ENCODE data around the gene HEXD.

GRCh38 chr17:82440469-82440981 is 22.4 kb downstream of the HEXD start:
- TF ChIP-seq CTCF (IDR thresholded peaks at IDR 0.05) (no peak), POLR2AphosphoS5 (IDR thresholded peaks at IDR 0.05; ENCODE audit: insufficient read depth in 1 of 2, low read depth in 1 of 2) (no peak), POLR2A (IDR thresholded peaks at IDR 0.05) (no peak)

All from vagina (tissue), 2 donors.